GM18505 (cell line): ENCODE data around the gene PLEKHD1.

Source experiments
- ATAC-seq: cut with Tn5 transposase; IDR thresholded peaks from one replicate; pipeline ENCODE4 v1.9.1; 2021; ENCODE audit not compliant: unreplicated experiment
- POLR2A ChIP-seq: IDR thresholded peaks from 4 replicates; pipeline ENCODE4 v1.6.1; 2011; ENCODE audit warnings: borderline replicate concordance; ENCODE audit not compliant: insufficient read depth, insufficient read length; ENCODE audit errors: extremely low read depth

The PLEKHD1 gene

GRCh38 chr14:69538766-69539165, 54.2 kb downstream of the PLEKHD1 start:
- TF ChIP-seq POLR2A, result no peak
- no peak for ATAC-seq

GRCh38 chr14:69539631-69540410, 55.3 kb downstream of the PLEKHD1 start:
- ATAC-seq, result no peak
- no peak for TF ChIP-seq POLR2A

DNA sequence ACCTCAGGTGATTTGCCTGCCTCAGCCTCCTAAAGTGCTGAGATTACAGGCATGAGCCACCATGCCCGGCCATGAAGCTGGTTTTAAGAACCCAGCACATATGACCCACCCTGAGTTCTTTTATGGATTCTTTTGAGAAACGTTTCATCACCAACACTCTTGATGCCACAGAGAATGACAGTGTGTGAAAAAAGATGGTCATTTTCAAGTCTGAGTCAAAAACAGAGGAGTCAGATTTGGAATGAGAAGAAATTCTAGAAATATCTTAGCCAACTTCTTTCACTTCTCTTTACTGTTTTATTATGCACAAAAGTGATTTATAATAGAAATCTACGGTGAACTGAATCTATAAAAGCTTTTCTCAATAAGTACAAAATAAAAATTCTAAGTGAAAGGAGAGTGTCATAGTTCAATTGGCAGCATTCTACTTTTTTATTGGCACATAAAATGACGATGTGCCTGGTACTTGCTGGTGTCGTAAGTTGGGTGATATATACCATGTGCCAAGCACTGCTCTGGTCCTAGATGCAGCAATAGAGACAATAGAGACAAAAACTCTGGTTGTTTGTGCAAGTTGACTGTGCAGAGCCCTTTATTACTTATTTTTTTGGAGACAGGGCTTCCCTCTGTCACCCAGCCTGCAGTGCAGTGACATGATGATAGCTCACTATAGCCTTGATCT, 56.3 kb downstream of the PLEKHD1 start:
- ATAC-seq, result no peak
- no peak for TF ChIP-seq POLR2A

DNA sequence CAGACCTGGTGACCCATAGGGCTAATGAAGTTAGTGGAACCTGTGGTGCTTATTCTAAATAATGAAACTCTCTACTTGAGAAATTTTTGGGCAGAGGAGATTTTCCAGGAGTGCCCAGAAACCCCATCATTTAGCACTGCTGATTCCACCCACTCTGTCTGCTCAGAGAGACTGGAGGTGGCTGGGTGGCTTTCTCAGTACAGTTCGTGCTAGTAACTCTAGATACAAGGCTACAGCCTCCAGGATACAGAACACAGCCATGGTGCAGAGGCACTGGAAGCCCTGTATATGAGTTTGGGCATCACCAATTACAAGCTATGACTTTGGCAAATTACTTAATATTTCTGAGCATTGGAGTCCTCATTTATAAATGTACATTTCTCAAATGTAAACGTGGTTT, 57.8 kb downstream of the PLEKHD1 start:
- no peak for ATAC-seq
- no peak for TF ChIP-seq POLR2A

DNA sequence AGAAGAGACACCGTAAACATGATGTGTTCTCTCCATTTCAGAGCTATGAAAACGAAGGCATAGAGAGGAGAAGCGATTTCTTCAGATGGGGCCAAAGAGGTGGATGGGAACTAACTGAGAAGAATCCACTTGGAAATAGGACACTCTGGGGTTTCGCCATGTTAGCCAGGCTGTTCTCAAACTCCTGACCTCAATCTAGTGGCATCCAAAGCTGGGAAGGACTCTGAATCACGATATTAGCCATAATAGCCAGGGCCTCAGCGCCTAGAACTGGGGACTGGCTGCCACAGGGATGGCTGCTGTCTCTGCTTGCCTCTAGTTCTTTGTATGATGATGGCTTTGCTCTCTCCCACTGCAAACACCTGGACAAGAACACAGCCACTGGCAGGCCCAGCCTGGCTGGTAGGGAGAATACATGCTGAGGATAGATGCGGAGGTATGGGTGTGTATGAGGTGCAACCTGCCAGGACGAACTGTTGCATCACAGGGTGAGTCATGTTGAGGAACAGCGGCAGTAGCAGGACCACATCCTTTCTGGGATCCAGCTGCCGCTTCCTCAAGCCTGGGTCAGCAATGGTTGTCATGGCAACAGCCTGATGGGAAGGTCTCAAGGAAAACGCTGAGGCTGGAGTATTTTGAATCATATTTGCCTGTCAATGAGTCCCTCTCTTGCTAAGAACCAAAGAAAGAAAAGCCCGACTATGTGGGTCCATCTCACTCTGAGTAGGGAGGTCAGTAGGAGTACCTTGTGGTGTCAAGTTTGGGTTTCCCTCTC, 59.0 kb downstream of the PLEKHD1 start:
- ATAC-seq, result no peak
- TF ChIP-seq POLR2A, result no peak

- no peak for TF ChIP-seq POLR2A
- ATAC-seq, result no peak
These were observed 63.3 kb downstream of the PLEKHD1 start for GRCh38 chr14:69547701-69548348.

DNA sequence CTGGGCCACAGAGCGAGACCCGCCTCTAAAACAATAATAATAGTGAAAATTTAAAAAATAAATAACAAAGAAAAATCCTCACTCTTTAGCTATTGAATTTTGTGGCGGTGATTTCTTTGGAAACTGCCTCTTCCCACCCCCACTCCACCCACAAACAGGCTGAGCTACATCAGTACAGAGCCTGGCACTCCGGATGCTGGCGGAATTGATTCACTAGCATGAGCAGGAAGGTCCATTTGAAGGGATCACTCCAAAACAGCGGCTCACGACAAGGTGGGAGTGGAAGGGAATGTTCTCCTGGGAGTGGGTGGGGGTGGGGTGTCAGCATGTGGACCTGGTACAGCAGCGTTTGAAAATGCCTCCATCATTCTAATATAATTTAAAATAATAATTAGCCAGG, 64.0 kb downstream of the PLEKHD1 start:
- no peak for TF ChIP-seq POLR2A
- ATAC-seq, result no peak

DNA sequence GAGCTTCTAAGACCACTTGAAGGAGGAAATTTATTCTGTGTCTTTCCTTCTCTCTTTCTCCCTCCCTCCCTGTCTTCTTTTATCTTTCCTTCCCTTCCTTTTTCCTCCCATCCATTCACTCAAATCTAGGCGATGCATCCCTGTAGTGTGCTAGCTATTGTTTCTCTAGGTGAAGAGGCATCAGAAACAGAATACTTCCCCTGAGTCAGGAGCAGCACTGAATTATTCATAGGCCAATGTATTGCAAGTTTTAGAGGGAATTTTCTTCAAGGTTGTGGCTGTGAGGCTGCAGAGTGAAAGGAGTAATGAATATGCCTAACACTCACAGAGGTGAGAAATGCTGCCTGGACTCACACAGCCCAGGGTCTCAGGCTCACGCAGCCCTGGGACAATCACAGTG, 67.0 kb downstream of the PLEKHD1 start:
- TF ChIP-seq POLR2A, result no peak
- ATAC-seq, result no peak

DNA sequence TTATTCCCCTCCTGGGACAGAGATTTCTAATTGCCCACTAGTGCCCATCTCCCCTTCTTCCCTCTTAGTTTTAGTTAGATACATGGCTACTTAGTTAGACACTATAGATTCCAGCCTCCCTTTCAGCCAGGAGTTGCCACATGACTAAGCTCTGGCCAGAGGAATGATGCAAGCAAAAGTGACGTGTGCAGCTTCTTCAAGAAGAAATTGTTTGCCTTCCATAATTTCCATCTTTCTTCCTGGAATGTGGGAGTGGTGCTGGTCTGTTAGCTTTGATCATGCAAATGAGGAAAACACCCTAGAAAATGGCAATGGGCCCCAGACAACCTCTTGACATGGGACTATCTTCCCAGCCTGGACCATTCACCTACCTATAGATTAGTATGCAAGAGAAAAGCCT, 68.7 kb downstream of the PLEKHD1 start:
- no peak for ATAC-seq
- no peak for TF ChIP-seq POLR2A

DNA sequence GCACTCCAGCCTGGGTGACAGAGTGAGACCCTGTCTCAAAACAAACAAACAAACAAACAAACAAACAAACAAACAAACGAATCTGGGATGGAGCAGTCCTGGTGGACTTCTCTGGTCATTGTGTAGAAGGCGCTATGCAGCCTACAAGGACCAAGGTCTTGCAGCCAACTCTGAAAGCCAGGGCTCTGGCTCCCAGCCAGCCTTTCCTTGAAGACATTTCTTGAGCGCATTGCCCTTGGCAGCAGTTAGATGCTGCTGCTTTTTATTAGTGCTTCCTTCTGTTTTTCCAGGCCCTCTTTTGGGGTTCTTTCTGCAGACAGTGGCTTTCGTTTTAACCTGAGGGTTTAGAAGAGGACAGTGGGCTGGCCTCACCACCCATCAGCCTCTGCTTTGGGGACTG, 70.0 kb downstream of the PLEKHD1 start:
- TF ChIP-seq POLR2A, result no peak

DNA sequence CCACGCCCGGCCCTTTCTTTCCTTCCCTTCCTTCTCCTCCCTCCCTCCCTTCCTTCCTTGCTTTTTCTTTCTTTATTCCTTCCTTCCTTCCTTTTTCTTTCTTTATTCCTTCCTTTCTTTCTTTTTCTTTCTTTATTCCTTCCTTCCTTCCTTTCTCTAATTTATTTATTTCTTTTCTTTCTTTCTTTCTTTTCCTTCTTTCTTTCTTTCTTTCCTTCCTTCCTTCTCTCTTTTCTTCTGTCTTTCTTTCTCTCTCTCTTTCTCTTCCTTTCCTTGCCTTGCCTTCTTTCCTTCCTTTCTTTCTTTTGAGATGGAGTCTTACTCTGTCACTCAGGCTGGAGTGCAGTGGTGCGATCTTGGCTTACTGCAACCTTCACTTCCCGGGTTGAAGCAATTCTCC, 74.2 kb downstream of the PLEKHD1 start:
- TF ChIP-seq POLR2A, result no peak
- no peak for ATAC-seq

More for the DNA sequence above, 70.0 kb downstream of the PLEKHD1 start:
- no peak for ATAC-seq

DNA sequence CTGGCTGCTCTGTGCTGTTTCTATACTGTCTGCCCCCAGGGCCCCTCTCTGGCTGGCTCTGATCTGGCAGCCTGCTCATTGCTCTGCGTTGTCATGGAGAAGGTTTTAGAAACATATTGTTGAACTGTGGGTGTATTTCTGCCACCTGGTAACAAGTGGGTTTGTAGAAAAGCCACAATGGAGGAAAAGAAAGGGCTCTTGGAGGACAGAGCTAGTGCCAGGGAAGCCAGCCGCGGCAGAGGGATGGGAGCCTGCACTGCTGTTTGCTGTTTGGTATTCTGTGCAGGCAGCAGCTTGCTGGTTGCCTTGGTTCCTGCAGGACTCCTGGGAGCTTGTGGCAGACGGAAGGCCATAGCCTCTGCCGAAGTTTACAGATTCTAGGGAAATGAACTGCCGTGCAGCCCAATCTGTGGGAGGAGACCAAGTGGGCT, 75.1 kb downstream of the PLEKHD1 start:
- TF ChIP-seq POLR2A, result no peak
- no peak for ATAC-seq

DNA sequence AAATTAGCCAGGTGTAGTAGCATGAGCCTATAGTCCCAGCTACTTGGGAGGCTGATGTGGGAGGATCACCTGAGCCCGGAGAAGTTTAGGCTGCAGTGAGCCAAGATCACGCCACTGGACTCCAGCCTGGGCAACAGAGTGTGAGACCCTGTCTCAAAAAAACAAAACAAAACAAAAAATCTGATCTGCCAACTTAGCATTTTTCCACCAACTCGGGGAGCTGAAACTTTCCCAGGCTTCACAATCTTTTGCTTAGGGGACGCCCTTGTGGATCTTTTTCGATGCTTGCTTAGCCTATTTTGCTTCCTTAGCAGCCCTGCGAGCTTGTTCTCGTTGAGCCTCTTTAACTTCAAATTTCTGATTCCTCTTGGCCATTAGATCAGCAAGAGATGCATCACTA, 76.3 kb downstream of the PLEKHD1 start:
- no peak for ATAC-seq
- TF ChIP-seq POLR2A, result no peak
